Measurements from ENCODE around the gene LTA. TPM values are rescaled to one million over a fixed set of nuclear protein-coding genes. Genes with fewer than 3 reads are reported as not detected.

Gene LTA
- total and polyA plus RNA-seq, 2 donors (not counting 1 experiment from before 2014, with no cell fraction given), result not detected

DNA sequence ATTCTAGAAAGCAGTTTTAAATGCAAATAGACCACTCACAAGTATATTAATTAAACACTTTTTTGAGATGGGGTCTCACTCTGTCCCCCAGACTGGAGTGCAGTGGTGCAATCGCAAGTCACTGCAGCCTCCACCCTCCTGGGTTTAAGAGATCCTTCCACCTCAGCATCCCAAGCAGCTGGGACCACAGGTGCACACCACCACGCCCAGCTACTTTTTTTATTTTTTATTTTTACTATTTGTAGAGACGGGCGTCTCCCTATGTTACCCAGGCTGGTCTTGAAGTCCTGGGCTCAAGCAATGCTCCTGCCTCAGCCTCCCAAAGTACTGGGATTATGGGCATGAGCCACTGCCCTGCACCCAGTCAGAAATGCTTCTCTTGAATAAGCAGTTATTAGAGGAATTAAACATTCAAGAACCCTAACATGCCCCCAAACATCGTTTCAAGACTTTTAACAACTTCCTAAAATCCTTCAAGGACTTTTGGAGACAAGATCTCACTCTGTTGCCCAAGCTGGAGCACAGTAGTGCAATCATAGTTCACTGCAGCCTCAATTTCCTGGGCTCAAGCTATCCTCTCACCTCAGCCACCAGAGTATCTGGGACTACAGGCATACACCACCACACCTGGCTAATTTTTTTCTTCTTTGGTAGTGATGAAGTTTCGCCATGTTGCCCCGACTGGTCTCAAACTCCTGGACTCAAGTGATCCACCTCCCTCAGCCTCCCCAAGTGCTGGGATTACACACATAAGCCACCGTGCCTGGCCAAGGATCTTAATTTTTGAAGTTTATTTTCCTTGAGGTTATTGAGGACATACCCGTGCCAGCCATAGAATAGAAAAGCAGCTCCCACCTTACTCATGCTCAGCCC lies 40.1 kb upstream of the LTA start:
- Histone ChIP-seq H4K20me1 (ENCODE audit: control insufficient read depth, extremely low read depth, insufficient read depth, low read length) (no peaks in the 10 kb centered on the region), H3K4me3 (replicated peaks in 1 of 4; ENCODE audit: control extremely low read depth in 1 of 4, insufficient read depth in 1 of 4, low read depth in 3 of 4, low read length in 4 of 4) (no peak overlapping the region), H3K36me3 (ENCODE audit: control insufficient read depth, insufficient read depth, low read length) (peaks cover 36% of the 10 kb centered on the region)

DNA sequence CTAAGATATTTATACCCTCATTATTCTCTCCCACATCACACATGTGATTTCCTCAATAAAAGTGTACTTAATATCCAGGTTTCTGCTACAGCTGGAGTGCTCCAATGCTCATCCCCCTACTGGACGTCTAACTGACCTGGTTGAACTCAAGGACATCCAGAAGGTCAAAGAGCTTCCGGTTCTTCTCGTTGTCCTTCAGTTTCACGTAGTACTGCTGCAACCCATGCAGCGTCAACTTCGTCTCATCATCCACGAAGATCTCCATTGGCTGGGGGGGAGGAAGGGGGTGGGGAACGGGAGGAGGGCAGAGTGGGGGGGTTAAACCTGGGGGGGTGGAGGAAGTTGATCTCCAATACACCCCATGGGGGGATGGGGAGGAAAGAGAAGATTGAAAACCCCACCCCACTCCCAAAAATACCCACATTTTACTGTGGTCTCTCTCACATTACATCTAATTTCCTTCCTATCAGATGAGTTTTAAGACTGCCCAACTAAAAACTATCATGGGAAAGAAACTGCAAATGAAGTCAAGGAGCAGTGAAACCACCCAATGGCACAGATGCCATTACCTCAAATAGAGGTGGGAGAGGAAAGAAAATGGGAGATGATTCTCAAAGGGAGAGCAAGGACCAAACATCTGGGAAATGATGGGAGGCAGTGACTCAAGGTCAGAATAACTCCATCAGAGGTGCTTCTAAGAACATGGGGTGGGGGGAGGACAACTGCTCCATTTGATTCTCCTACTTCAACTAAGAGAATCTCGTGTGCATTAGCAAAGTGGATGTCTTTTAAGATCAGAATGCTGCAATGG lies 39.2 kb upstream of the LTA start:
- TF ChIP-seq CTCF (conservative IDR thresholded peaks at IDR 0.05 in 1 of 2, IDR thresholded peaks at IDR 0.05 in 1 of 2; ENCODE audit: low read depth in 1 of 2, low read length in 2 of 2) (no peak), EZH2 (IDR thresholded peaks at IDR 0.05; ENCODE audit: low read length, missing control alignments) (no peak)
- peaks cover 38% of the 10 kb centered on the region for H3K36me3 ChIP-seq (ENCODE audit: control insufficient read depth, insufficient read depth, low read length)
- peaks cover 29% of the 10 kb centered on the region for H3K79me2 ChIP-seq (ENCODE audit: control insufficient read depth, insufficient read depth, low read length)
- H3K4me1 ChIP-seq (ENCODE audit: control insufficient read depth, extremely low read depth, insufficient read depth, low read length), result no peaks in the 10 kb centered on the region
- DNase-seq (ENCODE audit: low read depth in 2 of 2), result no peak
- no peaks in the 10 kb centered on the region for H3K9me3 ChIP-seq (ENCODE audit: control insufficient read depth, insufficient read depth, low read depth, low read length)
- no peaks in the 10 kb centered on the region for H4K20me1 ChIP-seq (ENCODE audit: control insufficient read depth, extremely low read depth, insufficient read depth, low read length)
- H3K9ac ChIP-seq (ENCODE audit: insufficient read depth, low read length), result no peak overlapping the region
- no peak overlapping the region for H3K27ac ChIP-seq (ENCODE audit: insufficient read depth, low read length)
- H2AFZ ChIP-seq (ENCODE audit: low read length), result no peak overlapping the region
- H3K4me3 ChIP-seq (replicated peaks in 1 of 4; ENCODE audit: control extremely low read depth in 1 of 4, insufficient read depth in 1 of 4, low read depth in 3 of 4, low read length in 4 of 4), result no peak overlapping the region
- no peak overlapping the region for H3K4me2 ChIP-seq (ENCODE audit: extremely low read depth, insufficient read depth, low read length)
- no peaks in the 10 kb centered on the region for H3K27me3 ChIP-seq (ENCODE audit: control insufficient read depth, insufficient read depth, low read length)

More for the DNA sequence above, 40.1 kb upstream of the LTA start:
- Histone ChIP-seq H3K9ac (ENCODE audit: insufficient read depth, low read length) (no peak overlapping the region), H3K27me3 (ENCODE audit: control insufficient read depth, insufficient read depth, low read length) (no peaks in the 10 kb centered on the region), H3K79me2 (ENCODE audit: control insufficient read depth, insufficient read depth, low read length) (peaks cover 22% of the 10 kb centered on the region), H3K27ac (ENCODE audit: insufficient read depth, low read length) (no peak overlapping the region), H3K4me1 (ENCODE audit: control insufficient read depth, extremely low read depth, insufficient read depth, low read length) (peaks cover under 1% of the 10 kb centered on the region), H3K9me3 (ENCODE audit: control insufficient read depth, insufficient read depth, low read depth, low read length) (no peaks in the 10 kb centered on the region), H2AFZ (ENCODE audit: low read length) (no peak overlapping the region), H3K4me2 (ENCODE audit: extremely low read depth, insufficient read depth, low read length) (no peak overlapping the region)
- TF ChIP-seq EZH2 (IDR thresholded peaks at IDR 0.05; ENCODE audit: low read length, missing control alignments) (no peak), CTCF (conservative IDR thresholded peaks at IDR 0.05 in 1 of 2, IDR thresholded peaks at IDR 0.05 in 1 of 2; ENCODE audit: low read depth in 1 of 2, low read length in 2 of 2) (no peak)
- DNase-seq (ENCODE audit: low read depth in 2 of 2), result no peak

- H3K4me3 ChIP-seq (replicated peaks in 1 of 4; ENCODE audit: control extremely low read depth in 1 of 4, insufficient read depth in 1 of 4, low read depth in 3 of 4, low read length in 4 of 4), result no peak overlapping the region
- H3K9ac ChIP-seq (ENCODE audit: insufficient read depth, low read length), result no peak overlapping the region
- no peak overlapping the region for H2AFZ ChIP-seq (ENCODE audit: low read length)
- H4K20me1 ChIP-seq (ENCODE audit: control insufficient read depth, extremely low read depth, insufficient read depth, low read length), result no peaks in the 10 kb centered on the region
- H3K27ac ChIP-seq (ENCODE audit: insufficient read depth, low read length), result no peak overlapping the region
- H3K79me2 ChIP-seq (ENCODE audit: control insufficient read depth, insufficient read depth, low read length), result peaks cover 35% of the 10 kb centered on the region
- no peak for DNase-seq (ENCODE audit: low read depth in 2 of 2)
- H3K27me3 ChIP-seq (ENCODE audit: control insufficient read depth, insufficient read depth, low read length), result no peaks in the 10 kb centered on the region
- no peaks in the 10 kb centered on the region for H3K4me1 ChIP-seq (ENCODE audit: control insufficient read depth, extremely low read depth, insufficient read depth, low read length)
- H3K36me3 ChIP-seq (ENCODE audit: control insufficient read depth, insufficient read depth, low read length), result peaks cover 43% of the 10 kb centered on the region
- no peak overlapping the region for H3K4me2 ChIP-seq (ENCODE audit: extremely low read depth, insufficient read depth, low read length)
- no peaks in the 10 kb centered on the region for H3K9me3 ChIP-seq (ENCODE audit: control insufficient read depth, insufficient read depth, low read depth, low read length)
- no peak for TF ChIP-seq CTCF (conservative IDR thresholded peaks at IDR 0.05 in 1 of 2, IDR thresholded peaks at IDR 0.05 in 1 of 2; ENCODE audit: low read depth in 1 of 2, low read length in 2 of 2)
Measured at GRCh38 chr6:31533455-31533841, 38.6 kb upstream of the LTA start.

All from fibroblast of lung (primary cell).